ENCODE data around the gene SPRR3.

Gene SPRR3

DNA sequence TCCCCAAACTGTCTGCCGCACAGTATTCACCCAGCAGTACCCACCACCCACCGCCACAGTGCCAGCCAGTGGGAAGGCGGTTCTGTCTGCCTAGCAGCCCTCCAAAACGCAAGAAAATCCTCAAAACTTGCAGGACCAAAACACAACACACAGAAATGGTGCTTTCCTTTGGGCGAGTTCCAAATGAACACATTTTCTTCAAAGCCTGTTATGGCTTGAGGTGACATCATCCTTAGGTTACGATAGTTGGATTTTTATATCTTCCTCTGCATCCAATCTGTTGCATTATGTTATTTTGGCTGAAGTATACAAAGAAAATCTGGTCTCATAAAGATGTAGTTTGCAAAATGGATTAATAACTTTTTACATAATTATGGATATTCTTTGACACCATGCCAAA lies 8.4 kb upstream of the SPRR3 start:
- no peak for DNase-seq (ENCODE audit: low spot score)
- TF ChIP-seq, protein P1, sequence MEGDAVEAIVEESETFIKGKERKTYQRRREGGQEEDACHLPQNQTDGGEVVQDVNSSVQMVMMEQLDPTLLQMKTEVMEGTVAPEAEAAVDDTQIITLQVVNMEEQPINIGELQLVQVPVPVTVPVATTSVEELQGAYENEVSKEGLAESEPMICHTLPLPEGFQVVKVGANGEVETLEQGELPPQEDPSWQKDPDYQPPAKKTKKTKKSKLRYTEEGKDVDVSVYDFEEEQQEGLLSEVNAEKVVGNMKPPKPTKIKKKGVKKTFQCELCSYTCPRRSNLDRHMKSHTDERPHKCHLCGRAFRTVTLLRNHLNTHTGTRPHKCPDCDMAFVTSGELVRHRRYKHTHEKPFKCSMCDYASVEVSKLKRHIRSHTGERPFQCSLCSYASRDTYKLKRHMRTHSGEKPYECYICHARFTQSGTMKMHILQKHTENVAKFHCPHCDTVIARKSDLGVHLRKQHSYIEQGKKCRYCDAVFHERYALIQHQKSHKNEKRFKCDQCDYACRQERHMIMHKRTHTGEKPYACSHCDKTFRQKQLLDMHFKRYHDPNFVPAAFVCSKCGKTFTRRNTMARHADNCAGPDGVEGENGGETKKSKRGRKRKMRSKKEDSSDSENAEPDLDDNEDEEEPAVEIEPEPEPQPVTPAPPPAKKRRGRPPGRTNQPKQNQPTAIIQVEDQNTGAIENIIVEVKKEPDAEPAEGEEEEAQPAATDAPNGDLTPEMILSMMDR (IDR thresholded peaks at IDR 0.05; ENCODE audit: extremely low read depth, insufficient read depth, missing control alignments) = no peak
- in situ Hi-C loops (cut with MboI; ENCODE audit: low pct_unique_long_range_greater_than_20kb, low sequenced_read_pairs, unreplicated experiment) = no loop called here

- TF ChIP-seq, protein P1 (IDR thresholded peaks at IDR 0.05; ENCODE audit: extremely low read depth, insufficient read depth, missing control alignments) = no peak
- no peak for DNase-seq (ENCODE audit: low spot score)
- in situ Hi-C loops (cut with MboI; ENCODE audit: low pct_unique_long_range_greater_than_20kb, low sequenced_read_pairs, unreplicated experiment) = no loop called here
These were observed 5.7 kb upstream of the SPRR3 start for GRCh38 chr1:152995842-152996241.

- no peak for DNase-seq (ENCODE audit: low spot score)
- in situ Hi-C loops (cut with MboI; ENCODE audit: low pct_unique_long_range_greater_than_20kb, low sequenced_read_pairs, unreplicated experiment) = no loop called here
These were observed 4.7 kb upstream of the SPRR3 start for GRCh38 chr1:152996633-152997400.

DNA sequence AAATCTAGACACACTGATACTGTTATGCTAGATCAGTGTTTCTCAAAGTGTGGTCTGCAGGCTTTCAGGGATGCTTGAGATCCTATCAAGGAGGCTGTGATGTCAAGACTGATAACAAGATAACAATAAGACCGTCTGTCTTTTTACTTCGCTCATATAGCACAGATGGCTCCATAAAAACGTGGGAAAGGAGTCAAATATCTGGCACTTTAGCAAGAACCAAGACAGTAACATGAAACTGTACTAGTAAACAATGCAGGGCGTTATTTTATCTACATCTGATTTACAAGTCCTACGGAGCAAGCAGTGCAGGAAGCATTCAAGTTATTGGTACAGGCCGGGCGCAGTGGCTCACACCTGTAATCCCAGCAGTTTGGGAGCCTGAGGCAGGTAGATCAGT lies 3.6 kb upstream of the SPRR3 start:
- TF ChIP-seq, protein P1 (IDR thresholded peaks at IDR 0.05; ENCODE audit: extremely low read depth, insufficient read depth, missing control alignments) = no peak
- in situ Hi-C loops (cut with MboI; ENCODE audit: low pct_unique_long_range_greater_than_20kb, low sequenced_read_pairs, unreplicated experiment) = no loop called here
- no peak for DNase-seq (ENCODE audit: low spot score)

More at GRCh38 chr1:152996633-152997400, 4.7 kb upstream of the SPRR3 start:
- TF ChIP-seq, protein P1 (IDR thresholded peaks at IDR 0.05; ENCODE audit: extremely low read depth, insufficient read depth, missing control alignments) = no peak

- TF ChIP-seq, protein P1 (IDR thresholded peaks at IDR 0.05; ENCODE audit: extremely low read depth, insufficient read depth, missing control alignments) = no peak
- in situ Hi-C loops (cut with MboI; ENCODE audit: low pct_unique_long_range_greater_than_20kb, low sequenced_read_pairs, unreplicated experiment) = no loop called here
- DNase-seq (ENCODE audit: low spot score) = no peak
These were observed 3.1 kb upstream of the SPRR3 start for GRCh38 chr1:152998476-152998875.

DNA sequence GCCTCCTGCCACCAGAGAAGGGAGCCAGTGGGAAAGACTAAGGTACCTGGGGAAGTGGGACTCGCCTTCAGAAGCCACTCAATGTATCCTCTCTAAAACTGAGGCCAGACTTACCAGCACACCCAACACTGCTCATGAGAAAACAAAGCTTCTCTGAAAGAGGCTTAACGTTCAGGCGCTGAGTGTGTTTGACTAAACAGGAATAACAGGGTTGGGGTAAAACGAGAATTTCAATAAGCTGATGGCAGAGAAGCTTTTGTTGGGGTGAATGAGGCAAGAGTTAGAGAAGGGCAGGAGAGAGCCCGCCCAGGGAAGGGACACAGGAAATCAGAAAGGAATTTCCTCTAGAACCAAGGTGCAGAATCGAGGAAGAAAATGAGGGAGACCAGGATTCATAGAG lies 1.7 kb upstream of the SPRR3 start:
- in situ Hi-C loops (cut with MboI; ENCODE audit: low pct_unique_long_range_greater_than_20kb, low sequenced_read_pairs, unreplicated experiment) = no loop called here
- TF ChIP-seq, protein P1 (IDR thresholded peaks at IDR 0.05; ENCODE audit: extremely low read depth, insufficient read depth, missing control alignments) = no peak
- no peak for DNase-seq (ENCODE audit: low spot score)

All from GM13977 (cell line).